Lower leg skin (tissue), 3 donors: ENCODE results near the gene SMIM36.

Experiments used
- POLR2A ChIP-seq, 2 donors: fragments of 450-650 bp; IDR thresholded peaks; one replicate each; pipeline ENCODE4 v1.6.1; 2016 to 2017; ENCODE audit warnings: antibody characterized with exemption in 2 of 2, mild to moderate bottlenecking in 1 of 2, moderate library complexity in 1 of 2
- TF ChIP-seq, protein P1 (sequence below), 3 donors: fragments of 450-650 bp; IDR thresholded peaks; one replicate each; pipeline ENCODE4 v1.5.1; 2016; ENCODE audit warnings: antibody characterized with exemption in 3 of 3, mild to moderate bottlenecking in 3 of 3, moderate library complexity in 2 of 3

DNA sequence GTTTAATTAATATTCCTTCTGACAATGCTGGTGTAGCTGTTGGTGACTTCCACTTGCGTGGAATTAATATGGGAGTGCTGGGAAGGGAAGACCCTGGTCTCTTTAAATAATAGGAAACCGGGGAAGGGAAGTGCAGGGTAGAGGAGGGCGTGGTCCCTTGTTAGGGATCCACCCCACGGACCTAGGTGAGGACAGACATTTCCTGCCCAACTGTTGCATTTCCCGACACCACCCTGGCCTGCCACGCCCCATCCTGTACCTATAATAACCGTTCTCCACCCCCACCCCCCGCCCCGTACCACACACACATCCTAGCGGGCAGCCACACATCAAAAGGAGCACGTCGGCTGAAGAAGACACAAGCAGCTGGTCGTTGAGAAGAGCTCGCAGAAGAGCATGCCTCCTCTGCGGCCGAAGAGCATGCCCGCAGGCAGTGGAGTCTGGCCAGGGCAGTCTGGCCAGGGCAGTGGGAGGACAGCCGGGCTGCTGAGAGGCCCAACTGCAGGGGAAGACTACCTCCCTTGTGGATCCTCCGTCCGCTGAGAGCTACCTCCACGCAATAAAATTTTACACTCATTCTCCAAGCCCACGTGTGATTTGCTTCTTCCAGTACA is 52.9 kb downstream of the SMIM36 start:
- TF ChIP-seq, protein P1, sequence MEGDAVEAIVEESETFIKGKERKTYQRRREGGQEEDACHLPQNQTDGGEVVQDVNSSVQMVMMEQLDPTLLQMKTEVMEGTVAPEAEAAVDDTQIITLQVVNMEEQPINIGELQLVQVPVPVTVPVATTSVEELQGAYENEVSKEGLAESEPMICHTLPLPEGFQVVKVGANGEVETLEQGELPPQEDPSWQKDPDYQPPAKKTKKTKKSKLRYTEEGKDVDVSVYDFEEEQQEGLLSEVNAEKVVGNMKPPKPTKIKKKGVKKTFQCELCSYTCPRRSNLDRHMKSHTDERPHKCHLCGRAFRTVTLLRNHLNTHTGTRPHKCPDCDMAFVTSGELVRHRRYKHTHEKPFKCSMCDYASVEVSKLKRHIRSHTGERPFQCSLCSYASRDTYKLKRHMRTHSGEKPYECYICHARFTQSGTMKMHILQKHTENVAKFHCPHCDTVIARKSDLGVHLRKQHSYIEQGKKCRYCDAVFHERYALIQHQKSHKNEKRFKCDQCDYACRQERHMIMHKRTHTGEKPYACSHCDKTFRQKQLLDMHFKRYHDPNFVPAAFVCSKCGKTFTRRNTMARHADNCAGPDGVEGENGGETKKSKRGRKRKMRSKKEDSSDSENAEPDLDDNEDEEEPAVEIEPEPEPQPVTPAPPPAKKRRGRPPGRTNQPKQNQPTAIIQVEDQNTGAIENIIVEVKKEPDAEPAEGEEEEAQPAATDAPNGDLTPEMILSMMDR (IDR thresholded peaks at IDR 0.05) = no peak
- no peak for TF ChIP-seq POLR2A (IDR thresholded peaks at IDR 0.05)
